ENCODE data around the gene SIGLEC12.
"Not testable (repeated sequence)": the region's sequence is repeated elsewhere in the genome, so short reads cannot be mapped to it uniquely, and the experiment has no call there.

The SIGLEC12 gene

GRCh38 chr19:51457351-51458013 is 44.1 kb downstream of the SIGLEC12 start:
- DNase-seq = no peak

GRCh38 chr19:51456541-51457290 is 44.9 kb downstream of the SIGLEC12 start:
- DNase-seq = no peak

- peak; percentile 21 for DNase-seq
Observed at GRCh38 chr19:51450730-51451307, 50.8 kb downstream of the SIGLEC12 start.

- DNase-seq = no peak
Observed at GRCh38 chr19:51448411-51449016, 53.1 kb downstream of the SIGLEC12 start.

- no peak for DNase-seq
Observed at GRCh38 chr19:51448011-51448410, 53.6 kb downstream of the SIGLEC12 start.

- DNase-seq = not testable (repeated sequence)
Observed at GRCh38 chr19:51447510-51447909, 54.1 kb downstream of the SIGLEC12 start.

GRCh38 chr19:51441410-51442390 is 59.9 kb downstream of the SIGLEC12 start:
- peak; percentile 73 for DNase-seq

Data from GF-D8 (cell line).